Measurements from ENCODE around the gene ITPRIP.
A peak's percentile ranks its signal among the peaks of the same experiment; 100 is the strongest.

Gene ITPRIP

GRCh38 chr10:104327745-104328645, 10.3 kb downstream of the ITPRIP start:
- H3K27me3 ChIP-seq, result no peaks in the 10 kb centered on the region
- no peaks in the 10 kb centered on the region for H3K9me3 ChIP-seq
- H3K4me3 ChIP-seq, result peak overlapping the region; percentile 64
- H3K4me1 ChIP-seq, result peaks cover 100% of the 10 kb centered on the region
- peak overlapping the region; percentile 89 for H3K27ac ChIP-seq
- peaks cover 25% of the 10 kb centered on the region for H3K36me3 ChIP-seq
- H3K9ac ChIP-seq, result peak overlapping the region; percentile 81
- H3K4me2 ChIP-seq, result peak overlapping the region; percentile 97
- H4K20me1 ChIP-seq, result peaks cover 87% of the 10 kb centered on the region
- TF ChIP-seq Cebpa-rat (IDR thresholded peaks at IDR 0.05), result no peak

- Histone ChIP-seq H3K4me3 (peak overlapping the region; percentile 64), H3K27me3 (no peaks in the 10 kb centered on the region), H4K20me1 (peaks cover 87% of the 10 kb centered on the region), H3K27ac (peak overlapping the region; percentile 89), H3K4me2 (peak overlapping the region; percentile 97), H3K9ac (peak overlapping the region; percentile 81), H3K9me3 (no peaks in the 10 kb centered on the region), H3K4me1 (peaks cover 100% of the 10 kb centered on the region), H3K36me3 (peaks cover 18% of the 10 kb centered on the region)
- TF ChIP-seq Cebpa-rat (IDR thresholded peaks at IDR 0.05), result no peak
Measured at GRCh38 chr10:104326991-104327610, 11.2 kb downstream of the ITPRIP start.

- H4K20me1 ChIP-seq, result peaks cover 87% of the 10 kb centered on the region
- TF ChIP-seq Cebpa-rat (IDR thresholded peaks at IDR 0.05), result no peak
- H3K4me2 ChIP-seq, result peak overlapping the region; percentile 97
- peak overlapping the region; percentile 89 for H3K27ac ChIP-seq
- peak overlapping the region; percentile 64 for H3K4me3 ChIP-seq
- peak overlapping the region; percentile 81 for H3K9ac ChIP-seq
- H3K4me1 ChIP-seq, result peaks cover 100% of the 10 kb centered on the region
- H3K27me3 ChIP-seq, result no peaks in the 10 kb centered on the region
- peaks cover 26% of the 10 kb centered on the region for H3K36me3 ChIP-seq
- no peaks in the 10 kb centered on the region for H3K9me3 ChIP-seq
Measured at GRCh38 chr10:104325436-104326435, 12.5 kb downstream of the ITPRIP start.

- Histone ChIP-seq H3K36me3 (peaks cover 30% of the 10 kb centered on the region), H3K27ac (peak overlapping the region; percentile 89), H3K9ac (no peak overlapping the region), H3K27me3 (no peaks in the 10 kb centered on the region), H4K20me1 (peaks cover 87% of the 10 kb centered on the region), H3K4me3 (no peak overlapping the region), H3K9me3 (no peaks in the 10 kb centered on the region), H3K4me2 (peak overlapping the region; percentile 97), H3K4me1 (peaks cover 100% of the 10 kb centered on the region)
- no peak for TF ChIP-seq Cebpa-rat (IDR thresholded peaks at IDR 0.05)
Measured at GRCh38 chr10:104324931-104325330, 13.3 kb downstream of the ITPRIP start.

GRCh38 chr10:104324221-104324686, 14.0 kb downstream of the ITPRIP start:
- no peaks in the 10 kb centered on the region for H3K27me3 ChIP-seq
- H3K4me3 ChIP-seq, result peak overlapping the region; percentile 43
- no peaks in the 10 kb centered on the region for H3K9me3 ChIP-seq
- peaks cover 33% of the 10 kb centered on the region for H3K36me3 ChIP-seq
- peaks cover 100% of the 10 kb centered on the region for H3K4me1 ChIP-seq
- H3K9ac ChIP-seq, result peak overlapping the region; percentile 30; the same call in 1 of the 2 replicates
- TF ChIP-seq Cebpa-rat (IDR thresholded peaks at IDR 0.05), result no peak
- peak overlapping the region; percentile 97 for H3K4me2 ChIP-seq
- H4K20me1 ChIP-seq, result peaks cover 91% of the 10 kb centered on the region
- H3K27ac ChIP-seq, result peak overlapping the region; percentile 89

GRCh38 chr10:104323760-104324201, 14.5 kb downstream of the ITPRIP start:
- peak overlapping the region; percentile 97 for H3K4me2 ChIP-seq
- H3K4me3 ChIP-seq, result no peak overlapping the region
- H3K4me1 ChIP-seq, result peaks cover 100% of the 10 kb centered on the region
- H3K27ac ChIP-seq, result peak overlapping the region; percentile 89
- H3K9me3 ChIP-seq, result no peaks in the 10 kb centered on the region
- H4K20me1 ChIP-seq, result peaks cover 95% of the 10 kb centered on the region
- no peak for TF ChIP-seq Cebpa-rat (IDR thresholded peaks at IDR 0.05)
- 0 out of 2 replicates have a peak overlapping the region, but pooled peaks have one; percentile 30 for H3K9ac ChIP-seq
- H3K36me3 ChIP-seq, result peaks cover 38% of the 10 kb centered on the region
- H3K27me3 ChIP-seq, result no peaks in the 10 kb centered on the region

- peaks cover 100% of the 10 kb centered on the region for H3K4me1 ChIP-seq
- peak overlapping the region; percentile 65 for H3K9ac ChIP-seq
- H3K27me3 ChIP-seq, result no peaks in the 10 kb centered on the region
- H3K36me3 ChIP-seq, result peaks cover 45% of the 10 kb centered on the region
- peak overlapping the region; percentile 97 for H3K4me2 ChIP-seq
- peak overlapping the region; percentile 89 for H3K27ac ChIP-seq
- H3K4me3 ChIP-seq, result no peak overlapping the region
- H4K20me1 ChIP-seq, result peaks cover 100% of the 10 kb centered on the region
- no peak for TF ChIP-seq Cebpa-rat (IDR thresholded peaks at IDR 0.05)
- no peaks in the 10 kb centered on the region for H3K9me3 ChIP-seq
Measured at GRCh38 chr10:104323085-104323484, 15.2 kb downstream of the ITPRIP start.

- peaks cover 100% of the 10 kb centered on the region for H3K4me1 ChIP-seq
- no peak overlapping the region for H3K4me3 ChIP-seq
- TF ChIP-seq Cebpa-rat (IDR thresholded peaks at IDR 0.05), result no peak
- no peaks in the 10 kb centered on the region for H3K27me3 ChIP-seq
- H3K4me2 ChIP-seq, result peak overlapping the region; percentile 97
- peaks cover 51% of the 10 kb centered on the region for H3K36me3 ChIP-seq
- no peaks in the 10 kb centered on the region for H3K9me3 ChIP-seq
- H3K9ac ChIP-seq, result peak overlapping the region; percentile 65
- peaks cover 100% of the 10 kb centered on the region for H4K20me1 ChIP-seq
- H3K27ac ChIP-seq, result peak overlapping the region; percentile 89
Measured at GRCh38 chr10:104322416-104322782, 15.9 kb downstream of the ITPRIP start.
